Neural cell (in vitro differentiated cells): ENCODE data around the gene CDC6. TPM values are rescaled to one million over a fixed set of nuclear protein-coding genes. Genes with fewer than 3 reads are reported as not detected.

ENCODE experiments used
- H2AFZ ChIP-seq: fragments of 200-600, 300-800 bp; sonication (generic), shearing (Covaris generic); 2 replicates; pipeline ENCODE4 v1.6.0; 2014; ENCODE audit warnings: low read depth, mild to moderate bottlenecking, antibody characterized with exemption, low read length, moderate library complexity
- H3F3A ChIP-seq: fragments of 200-600 bp; shearing (Covaris generic); 2 replicates; pipeline ENCODE4 v1.6.1; 2016; ENCODE audit warnings: mild to moderate bottlenecking, moderate library complexity, mixed read lengths, antibody characterized with exemption, low read length; ENCODE audit not compliant: insufficient read depth, poor library complexity, severe bottlenecking
- H3K27ac ChIP-seq: fragments of 200-600, 300-800 bp; sonication (generic), shearing (Covaris generic); 2 replicates; pipeline ENCODE4 v1.5.1; 2014; ENCODE audit warnings: mild to moderate bottlenecking, low read length, moderate library complexity
- H3K27me3 ChIP-seq: fragments of 300-800, 200-600 bp; sonication (generic), shearing (Covaris generic); 2 replicates; pipeline ENCODE4 v1.6.0; 2014; ENCODE audit warnings: mild to moderate bottlenecking, low read depth, low read length, moderate library complexity; ENCODE audit not compliant: insufficient read depth
- H3K36me3 ChIP-seq: fragments of 300-800, 200-600 bp; sonication (generic), shearing (Covaris generic); 2 replicates; pipeline ENCODE4 v1.5.1; 2014; ENCODE audit warnings: mild to moderate bottlenecking, antibody characterized with exemption, low read length, moderate library complexity; ENCODE audit not compliant: insufficient read depth
- H3K4me2 ChIP-seq: fragments of 300-800, 200-600 bp; sonication (generic), shearing (Covaris generic); 2 replicates; pipeline ENCODE4 v1.6.0; 2014; ENCODE audit warnings: mild to moderate bottlenecking, low read length
- H3K4me3 ChIP-seq: fragments of 300-800, 200-600 bp; sonication (generic), shearing (Covaris generic); 2 replicates; pipeline ENCODE4 v1.5.1; 2014; ENCODE audit warnings: mild to moderate bottlenecking, low read length, moderate library complexity
- H3K79me2 ChIP-seq: fragments of 200-600 bp; shearing (Covaris generic); replicated peaks from 2 replicates; pipeline ENCODE4 v1.6.0; 2014; ENCODE audit warnings: mild to moderate bottlenecking, low read length, moderate library complexity; ENCODE audit not compliant: insufficient read depth
- H3K9ac ChIP-seq: fragments of 300-800, 200-600 bp; sonication (generic), shearing (Covaris generic); 2 replicates; pipeline ENCODE4 v1.6.1; 2016; ENCODE audit warnings: mild to moderate bottlenecking, low read length, mixed read lengths
- H3K9me2 ChIP-seq: fragments of 200-600 bp; shearing (Covaris generic); 2 replicates; pipeline ENCODE4 v1.6.1; 2016; ENCODE audit warnings: mild to moderate bottlenecking, low read length, mixed read lengths; ENCODE audit not compliant: insufficient read depth
- H3K9me3 ChIP-seq: fragments of 200-600, 300-800 bp; sonication (generic), shearing (Covaris generic); 2 replicates; pipeline ENCODE4 v1.6.1; 2016; ENCODE audit warnings: mild to moderate bottlenecking, mixed run types, low read length, moderate library complexity, mixed read lengths
- H4K20me1 ChIP-seq: fragments of 200-600 bp; shearing (Covaris generic); 2 replicates; pipeline ENCODE4 v1.6.1; 2016; ENCODE audit warnings: mild to moderate bottlenecking, mixed run types; ENCODE audit not compliant: insufficient read depth
- CTCF ChIP-seq: fragments of 450-650 bp; IDR thresholded peaks from 2 replicates; pipeline ENCODE4 v1.5.1; 2014; ENCODE audit warnings: antibody characterized with exemption, mild to moderate bottlenecking, moderate library complexity; ENCODE audit not compliant: poor library complexity, severe bottlenecking
- EP300 ChIP-seq: fragments of 450-650 bp; conservative IDR thresholded peaks from 2 replicates; pipeline ENCODE4 v1.6.1; 2014; ENCODE audit warnings: antibody characterized with exemption, mild to moderate bottlenecking, moderate library complexity; ENCODE audit not compliant: poor library complexity, severe bottlenecking
- EZH2 ChIP-seq: fragments of 200-600, 300-800 bp; shearing (Covaris generic), sonication (generic); IDR thresholded peaks from 2 replicates; pipeline ENCODE4 v1.6.1; 2014; ENCODE audit warnings: antibody characterized with exemption, low read length, borderline replicate concordance, mild to moderate bottlenecking; ENCODE audit not compliant: insufficient read depth, poor library complexity, severe bottlenecking
- MXI1 ChIP-seq: fragments of 450-650 bp; conservative IDR thresholded peaks from 2 replicates; pipeline ENCODE4 v1.6.1; 2014; ENCODE audit warnings: antibody characterized with exemption, mild to moderate bottlenecking; ENCODE audit not compliant: poor library complexity, severe bottlenecking
- POLR2AphosphoS5 ChIP-seq: IDR thresholded peaks from 2 replicates; pipeline ENCODE4 v1.6.1; 2012
- SMC3 ChIP-seq: fragments of 450-650 bp; conservative IDR thresholded peaks from 2 replicates; pipeline ENCODE4 v1.6.1; 2014; ENCODE audit warnings: antibody characterized with exemption, mild to moderate bottlenecking, moderate library complexity; ENCODE audit not compliant: poor library complexity
- TAF1 ChIP-seq: IDR thresholded peaks from 2 replicates; pipeline ENCODE4 v1.6.1; 2012; ENCODE audit warnings: low read depth
- polyA plus RNA-seq: library from polyadenylated mRNA; depleted of rRNA; stranded (reverse); fragments of >200 nt; gene quantifications from 2 replicates; pipeline ENCODE4 v1.2.3, GENCODE V29; 2014

The CDC6 gene
- polyA plus RNA-seq, 1 donor from 2014 or later = 2.2 TPM

DNA sequence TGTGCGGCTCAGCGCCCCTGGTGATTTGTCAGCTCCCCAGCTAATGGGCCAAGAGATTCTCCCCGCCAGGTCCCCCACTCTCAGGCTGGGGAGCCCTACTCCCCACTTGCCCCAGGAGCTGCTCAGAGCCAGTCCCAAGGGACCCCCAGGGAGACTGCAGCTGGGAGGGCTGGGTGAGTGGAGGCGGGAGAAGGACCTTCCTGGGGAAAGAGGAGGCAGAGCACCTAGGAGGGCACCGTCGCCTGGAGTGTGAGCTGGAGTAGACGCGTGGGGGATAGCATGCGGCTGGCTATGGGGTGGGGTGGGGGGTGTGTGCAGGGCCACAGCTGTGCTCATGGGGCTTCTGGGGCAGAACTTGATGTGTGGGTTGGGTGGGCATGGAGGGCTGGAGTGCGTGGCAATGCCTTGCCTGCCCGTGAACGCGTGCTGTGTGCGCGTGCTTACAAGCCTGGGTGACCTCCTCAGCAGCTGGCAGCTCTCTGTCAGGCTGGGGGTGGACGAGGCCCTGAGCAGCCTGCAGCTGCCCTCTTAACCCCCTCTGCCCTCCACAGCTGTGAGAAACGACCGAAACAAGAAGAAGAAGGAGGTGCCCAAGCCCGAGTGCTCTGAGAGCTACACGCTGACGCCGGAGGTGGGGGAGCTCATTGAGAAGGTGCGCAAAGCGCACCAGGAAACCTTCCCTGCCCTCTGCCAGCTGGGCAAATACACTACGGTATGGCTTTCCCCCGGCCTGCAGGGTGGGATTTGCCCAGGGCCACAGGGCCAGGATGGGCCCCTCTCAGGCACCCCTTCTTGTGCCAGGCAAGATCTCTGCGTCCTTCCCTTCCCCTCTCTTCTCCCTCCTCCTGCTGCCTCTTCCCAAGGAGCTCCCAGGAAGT is 63.9 kb downstream of the CDC6 start:
- Histone ChIP-seq H3K27ac (peak overlapping the region; percentile 99), H3K9me3 (no peaks in the 10 kb centered on the region), H3K4me3 (peak overlapping the region; percentile 64), H3K36me3 (no peaks in the 10 kb centered on the region), H4K20me1 (no peaks in the 10 kb centered on the region), H3K4me2 (peak overlapping the region; percentile 62), H3F3A (no peaks in the 10 kb centered on the region), H3K9ac (peak overlapping the region; percentile 90), H2AFZ (no peak overlapping the region), H3K27me3 (no peaks in the 10 kb centered on the region), H3K79me2 (peaks cover 15% of the 10 kb centered on the region), H3K9me2 (no peaks in the 10 kb centered on the region)
- TF ChIP-seq MXI1 (no peak), TAF1 (peak; percentile 17), CTCF (no peak)

GRCh38 chr17:40352237-40352778 is 64.6 kb downstream of the CDC6 start:
- Histone ChIP-seq H3K4me2 (peak overlapping the region; percentile 10), H3K9me3 (no peaks in the 10 kb centered on the region), H2AFZ (no peak overlapping the region), H3K79me2 (peaks cover 7% of the 10 kb centered on the region), H3K36me3 (no peaks in the 10 kb centered on the region), H3K27ac (peak overlapping the region; percentile 99), H3K9me2 (no peaks in the 10 kb centered on the region), H3K4me3 (peak overlapping the region; percentile 64), H3K9ac (peak overlapping the region; percentile 90), H3K27me3 (no peaks in the 10 kb centered on the region), H3F3A (no peaks in the 10 kb centered on the region), H4K20me1 (no peaks in the 10 kb centered on the region)
- TF ChIP-seq CTCF (no peak), MXI1 (no peak), EP300 (no peak), EZH2 (no peak), POLR2AphosphoS5 (no peak), SMC3 (no peak)
